Measurements from ENCODE around the gene GXYLT2. TPM values are rescaled to one million over a fixed set of nuclear protein-coding genes. Genes with fewer than 3 reads are reported as not detected.

GXYLT2 gene
- total and polyA plus RNA-seq, 2 of the 13 experiments (the other 11 are each of a cell fraction or from before 2014, with no cell fraction given): 4.3 to 6.9 TPM

- TF ChIP-seq CERS6 (CRISPR knock-in tag; IDR thresholded peaks at IDR 0.05) (no peak), ZNF569 (CRISPR knock-in tag; IDR thresholded peaks at IDR 0.05; ENCODE audit: borderline replicate concordance) (no peak), RXRA (CRISPR knock-in tag; IDR thresholded peaks at IDR 0.05) (no peak), ZNF530 (CRISPR knock-in tag; IDR thresholded peaks at IDR 0.05; ENCODE audit: low read depth) (no peak), HIVEP1 (CRISPR knock-in tag; IDR thresholded peaks at IDR 0.05) (0 out of 2 replicates have a peak, but pooled peaks have one; percentile 56), ZNF34 (CRISPR knock-in tag; IDR thresholded peaks at IDR 0.05; ENCODE audit: borderline replicate concordance) (no peak), ZNF263 (CRISPR knock-in tag; IDR thresholded peaks at IDR 0.05) (no peak), HOXD1 (CRISPR knock-in tag; IDR thresholded peaks at IDR 0.05) (no peak), ZSCAN5A (CRISPR knock-in tag; IDR thresholded peaks at IDR 0.05; ENCODE audit: borderline replicate concordance) (no peak), CEBPB (IDR thresholded peaks at IDR 0.05; ENCODE audit: borderline replicate concordance, low read depth, low read length) (no peak), ZNF781 (CRISPR knock-in tag; IDR thresholded peaks at IDR 0.05; ENCODE audit: borderline replicate concordance, not compliant biosample characterization) (no peak), SCMH1 (CRISPR knock-in tag; IDR thresholded peaks at IDR 0.05; ENCODE audit: borderline replicate concordance) (no peak), ZUFSP (CRISPR knock-in tag; IDR thresholded peaks at IDR 0.05; ENCODE audit: borderline replicate concordance) (no peak), ZNF512B (CRISPR knock-in tag; IDR thresholded peaks at IDR 0.05; ENCODE audit: borderline replicate concordance) (no peak), PHF8 (CRISPR knock-in tag; IDR thresholded peaks at IDR 0.05) (no peak), ZFX (CRISPR knock-in tag; IDR thresholded peaks at IDR 0.05; ENCODE audit: low read depth) (no peak), ZBTB44 (CRISPR knock-in tag; IDR thresholded peaks at IDR 0.05) (no peak), GABPB1 (CRISPR knock-in tag; IDR thresholded peaks at IDR 0.05) (no peak), ZBTB20 (CRISPR knock-in tag; IDR thresholded peaks at IDR 0.05; ENCODE audit: borderline replicate concordance, low read depth) (no peak), ZNF225 (CRISPR knock-in tag; IDR thresholded peaks at IDR 0.05) (no peak), ETV5 (CRISPR knock-in tag; IDR thresholded peaks at IDR 0.05; ENCODE audit: borderline replicate concordance) (no peak), NKX3-1 (CRISPR knock-in tag; IDR thresholded peaks at IDR 0.05) (no peak), CBFB (CRISPR knock-in tag; IDR thresholded peaks at IDR 0.05) (no peak)
Measured at GRCh38 chr3:72996121-72996472, 108.3 kb downstream of the GXYLT2 start (continued).

Data from HepG2 (cell line).